ENCODE data around the gene MASP1. TPM values are rescaled to one million over a fixed set of nuclear protein-coding genes. Genes with fewer than 3 reads are reported as not detected.

MASP1 gene
- total and polyA plus RNA-seq, 2 of the 4 experiments (the other 2 are of a cell fraction) = 13.1 to 16.2 TPM

DNA sequence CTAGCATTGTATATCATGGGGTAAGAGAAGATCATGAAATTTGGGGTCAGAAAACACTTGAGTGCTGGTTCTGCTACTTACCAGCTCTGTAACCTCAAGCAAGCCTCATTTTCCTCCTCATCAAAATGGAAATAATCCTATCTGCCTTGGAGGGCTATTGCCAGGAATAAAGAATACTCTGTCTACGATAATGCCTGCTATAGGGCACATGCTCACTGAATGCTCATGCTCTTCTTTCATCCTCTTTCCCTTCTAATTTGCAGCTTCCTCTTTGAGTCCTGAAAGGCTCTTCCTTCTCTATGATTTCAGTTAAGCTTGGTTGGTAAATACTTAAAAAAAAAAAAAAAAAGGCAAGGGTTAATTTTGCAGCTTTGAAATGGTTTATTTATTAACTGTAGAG, 81.4 kb downstream of the MASP1 start:
- no peaks in the 10 kb centered on the region for H3K9me1 ChIP-seq (ENCODE audit: insufficient read depth, low read length)
- no peak overlapping the region for H3K4me3 ChIP-seq (ENCODE audit: insufficient read depth, low read depth, low read length)
- POLR2A ChIA-PET (ENCODE audit: unreplicated experiment) = interaction anchor here (0.6 to 0.7 kb wide), 5 partner anchors 54 to 639 kb away, joined by 3 to 7 read pairs (median 5); no protein-coding TSS in a partner anchor
- H2AK5ac ChIP-seq (ENCODE audit: low read depth, low read length) = no peak overlapping the region
- no peaks in the 10 kb centered on the region for H3K79me1 ChIP-seq (ENCODE audit: low read depth in 1 of 2, low read length in 2 of 2)
- no peak overlapping the region for H4K91ac ChIP-seq (ENCODE audit: insufficient read depth, low read depth, low read length)
- no peak overlapping the region for H3K27ac ChIP-seq (ENCODE audit: insufficient read depth, low read length)
- no peak overlapping the region for H3K23ac ChIP-seq (ENCODE audit: low read depth, low read length)
- H2BK15ac ChIP-seq (ENCODE audit: low read depth, low read length) = no peak overlapping the region
- in situ Hi-C loops (cut with MboI; ENCODE audit: low sequenced_read_pairs) (no loop called here), dilution Hi-C loops (cut with HindIII; ENCODE audit: low sequenced_read_pairs, unreplicated experiment) (loop anchor here (25.0 kb wide), 1 partner anchor 477 kb away; no protein-coding TSS in a partner anchor), intact Hi-C loops (cut with micrococcal nuclease) (no loop called here)
- no peak overlapping the region for H2BK120ac ChIP-seq (ENCODE audit: low read depth, low read length)
- no peak overlapping the region for H2BK20ac ChIP-seq (ENCODE audit: low read depth, low read length)
- CTCF ChIA-PET = interaction anchor here (0.9 to 1.9 kb wide), 5 partner anchors 10 to 469 kb away, joined by 3 to 7 read pairs (median 3); no protein-coding TSS in a partner anchor
- no peak overlapping the region for H3K56ac ChIP-seq (ENCODE audit: extremely low read depth, insufficient read depth, low read length)
- peaks cover 2% of the 10 kb centered on the region; the same call in 1 of the 2 replicates for H3K27me3 ChIP-seq (ENCODE audit: control insufficient read depth, insufficient read depth, low read length)
- peaks cover 8% of the 10 kb centered on the region for H3K4me1 ChIP-seq (ENCODE audit: control insufficient read depth, insufficient read depth, low read length)
- no TSS peak for BruUV-seq (replicated peaks)
- no CpG with 5 or more reads among the region's 1 CpG for WGBS, 2 experiments (ENCODE audit: extremely low coverage in 2 of 2, insufficient read length in 1 of 2)
- TF ChIP-seq SMC3 (IDR thresholded peaks at IDR 0.05; ENCODE audit: low read depth, low read length) = no peak
- no peaks in the 10 kb centered on the region for H4K20me1 ChIP-seq (ENCODE audit: insufficient read depth, low read length)
- H3K18ac ChIP-seq (ENCODE audit: low read depth, low read length) = no peak overlapping the region; the same call in 1 of the 2 replicates
- peak overlapping the region; percentile 16; the same call in 1 of the 2 replicates for H4K5ac ChIP-seq (ENCODE audit: low read depth, low read length)
- H3K9me3 ChIP-seq (ENCODE audit: control insufficient read depth, insufficient read depth, low read length) = peaks cover 2% of the 10 kb centered on the region; the same call in 1 of the 2 replicates
- DNase-seq = no peak
- no peak overlapping the region for H3K4me2 ChIP-seq (ENCODE audit: low read depth, low read length)
- H4K8ac ChIP-seq (ENCODE audit: low read depth in 2 of 2, low read length in 2 of 2) = no peak overlapping the region
- H3K4ac ChIP-seq (ENCODE audit: low read depth, low read length) = no peak overlapping the region
- H2AFZ ChIP-seq (replicated peaks; ENCODE audit: low read length, poor library complexity) = no peak overlapping the region
- ATAC-seq (ENCODE audit: low read depth) = peak; percentile 15
- H2AK9ac ChIP-seq (replicated peaks; ENCODE audit: low read depth, low read length, poor library complexity) = no peak overlapping the region
- H2BK5ac ChIP-seq (ENCODE audit: low read depth, low read length, poor library complexity, severe bottlenecking) = no peak overlapping the region
- no peak overlapping the region for H3K9ac ChIP-seq (ENCODE audit: low read depth, low read length)
- no peak overlapping the region for H3K14ac ChIP-seq (replicated peaks; ENCODE audit: low read depth, low read length)
- H3K36me3 ChIP-seq (ENCODE audit: control insufficient read depth, insufficient read depth, low read length) = no peaks in the 10 kb centered on the region

Measured in IMR-90 (cell line).